Gastroesophageal sphincter (tissue), 3 donors: ENCODE data around the gene SPEM3.

Source experiments
- CTCF ChIP-seq, 4 experiments: fragments of 200-600 bp in 2 of 4; fragments of 450-650 bp in 2 of 4; sonication (generic) in 1 of 4; IDR thresholded peaks; one replicate each; pipeline ENCODE4 v1.5.1; 2017 to 2019; ENCODE audit warnings: antibody characterized with exemption in 4 of 4, mild to moderate bottlenecking in 2 of 4, moderate library complexity in 2 of 4
- EP300 ChIP-seq: sonication (generic); formaldehyde crosslinking; IDR thresholded peaks from one replicate; pipeline ENCODE4 v1.6.1; 2017; ENCODE audit warnings: antibody characterized with exemption, mild to moderate bottlenecking
- POLR2A ChIP-seq, 2 donors: fragments of 450-650 bp; IDR thresholded peaks; one replicate each; pipeline ENCODE4 v1.6.1; 2017; ENCODE audit warnings: antibody characterized with exemption in 2 of 2, mild to moderate bottlenecking in 2 of 2, moderate library complexity in 1 of 2
- POLR2AphosphoS5 ChIP-seq: sonication (generic); formaldehyde crosslinking; IDR thresholded peaks from one replicate; pipeline ENCODE4 v1.6.1; 2017; ENCODE audit warnings: antibody characterized with exemption

- TF ChIP-seq CTCF (IDR thresholded peaks at IDR 0.05) (no peak), POLR2A (IDR thresholded peaks at IDR 0.05) (no peak), EP300 (no peak), POLR2AphosphoS5 (no peak)
Observed at GRCh38 chr17:7440834-7441195, 12.2 kb downstream of the SPEM3 start.
